Left kidney (tissue), 8 donors: ENCODE results near the gene GALNT11. TPM values are rescaled to one million over a fixed set of nuclear protein-coding genes. Genes with fewer than 3 reads are reported as not detected.
"Not testable (repeated sequence)": the region's sequence is repeated elsewhere in the genome, so short reads cannot be mapped to it uniquely, and the experiment has no call there.

Source experiments
- DNase-seq: peaks from one replicate; pipeline ENCODE4 v3.0.0-alpha.2; 2013
- long read RNA-seq, 8 donors: transcript quantifications; one replicate each; lab custom pipeline, GENCODE V29; 2026
- polyA plus RNA-seq: library from polyadenylated mRNA; unstranded; fragments of 120-200 nt; gene quantifications from one replicate; pipeline ENCODE4 v1.2.1, GENCODE V29; 2013; ENCODE audit not compliant: insufficient read length

Gene GALNT11
- 127 TPM for polyA plus RNA-seq
- long read RNA-seq, donor 1, transcript GALNT11-205 (12 exons, 2,727 nt) = major isoform, 14 of 40 reads
- long read RNA-seq, donor 1, partial matches to known transcripts = 18 of 40 reads
- long read RNA-seq, donor 1, other reads (novel, unspliced or antisense) = 5 of 40 reads
- long read RNA-seq, donor 2, transcript GALNT11-205 (12 exons, 2,727 nt) = major isoform, 20 of 20 reads
- long read RNA-seq, donor 2, partial matches to known transcripts = 0 of 20 reads
- long read RNA-seq, donor 2, other reads (novel, unspliced or antisense) = 0 of 20 reads
- long read RNA-seq, donor 3, transcript GALNT11-205 (12 exons, 2,727 nt) = major isoform, 14 of 20 reads
- long read RNA-seq, donor 3, partial matches to known transcripts = 6 of 20 reads
- long read RNA-seq, donor 3, other reads (novel, unspliced or antisense) = 0 of 20 reads
- long read RNA-seq, donor 4, partial matches to known transcripts = 0 of 1 reads
- long read RNA-seq, donor 4, other reads (novel, unspliced or antisense) = 0 of 1 reads
- long read RNA-seq, donor 5, transcript GALNT11-205 (12 exons, 2,727 nt) = major isoform, 26 of 108 reads
- long read RNA-seq, donor 5, partial matches to known transcripts = 74 of 108 reads
- long read RNA-seq, donor 5, other reads (novel, unspliced or antisense) = 6 of 108 reads
- long read RNA-seq, donor 6, transcript GALNT11-205 (12 exons, 2,727 nt) = major isoform, 18 of 19 reads
- long read RNA-seq, donor 6, partial matches to known transcripts = 0 of 19 reads
- long read RNA-seq, donor 6, other reads (novel, unspliced or antisense) = 0 of 19 reads
- long read RNA-seq, donor 7, transcript GALNT11-205 (12 exons, 2,727 nt) = major isoform, 36 of 115 reads
- long read RNA-seq, donor 7, partial matches to known transcripts = 63 of 115 reads
- long read RNA-seq, donor 7, other reads (novel, unspliced or antisense) = 15 of 115 reads
- long read RNA-seq, donor 8, transcript GALNT11-205 (12 exons, 2,727 nt) = major isoform, 8 of 9 reads
- long read RNA-seq, donor 8, partial matches to known transcripts = 0 of 9 reads
- long read RNA-seq, donor 8, other reads (novel, unspliced or antisense) = 0 of 9 reads

DNA sequence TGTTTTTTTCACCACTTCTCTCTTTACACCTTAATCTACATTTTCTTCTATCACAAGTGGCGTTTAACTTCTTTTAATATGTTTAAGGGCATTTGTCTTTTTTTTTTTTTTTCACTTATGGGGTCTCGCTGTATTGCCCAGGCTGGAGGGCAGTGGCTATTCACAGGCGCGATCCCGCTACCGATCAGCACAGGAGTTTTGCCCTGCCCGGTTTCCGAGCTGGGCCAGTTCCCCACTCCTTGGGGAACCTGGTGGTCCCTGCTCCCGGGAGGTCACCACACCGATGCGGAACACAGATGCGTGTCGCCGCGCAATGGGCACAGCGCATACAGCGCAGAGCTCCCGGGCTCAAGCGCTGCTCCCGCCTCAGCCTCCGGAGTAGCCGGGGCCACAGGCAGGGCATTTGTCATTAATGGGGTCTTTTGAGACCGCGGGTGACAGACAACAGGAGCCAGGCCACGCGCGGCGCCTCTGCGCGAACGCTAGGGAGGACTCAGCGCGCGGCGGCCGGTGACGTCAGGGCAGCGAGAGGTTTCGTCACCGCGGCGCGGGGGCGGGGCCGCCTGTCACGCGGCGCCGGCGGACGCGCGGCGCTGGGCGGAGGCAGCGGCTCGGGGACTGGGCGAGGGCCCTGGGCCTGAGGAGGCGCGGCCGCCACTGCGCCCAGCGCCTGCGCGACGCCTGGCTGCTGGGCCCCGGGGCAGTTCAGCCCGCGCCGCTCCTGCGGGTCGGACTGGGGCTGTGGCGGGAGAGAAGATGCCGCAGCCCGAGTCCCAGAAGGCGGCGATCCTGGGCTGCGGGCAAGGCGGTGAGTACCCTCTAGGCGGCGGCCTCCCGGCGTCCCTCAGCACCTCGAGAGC is at the start of gene GALNT11:
Gene GALNT11 (plus strand): TSS at position 598 of the 860 bp plus-strand sequence. CDS start 68,554 bp downstream, outside the sequence.
- DNase-seq = peak; percentile 79

DNA sequence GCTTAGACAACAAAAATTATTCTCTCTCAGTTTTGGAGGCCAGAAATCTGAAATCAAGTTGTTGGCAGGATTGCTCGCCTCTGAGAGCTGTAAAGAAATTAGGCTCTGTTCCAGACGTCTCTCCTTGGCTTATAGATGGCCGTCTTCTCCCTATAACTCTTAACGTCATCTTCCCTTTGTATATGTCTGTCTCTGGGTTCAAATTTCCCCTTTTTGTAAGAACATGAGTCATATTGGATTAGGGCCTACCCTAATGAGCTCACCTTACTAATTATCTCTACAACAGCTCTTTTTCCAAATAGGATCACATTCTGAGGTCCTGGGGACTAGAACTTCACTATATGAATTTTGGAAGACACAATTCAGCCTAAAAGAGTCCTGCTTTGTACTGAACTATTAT is 46.9 kb upstream of the GALNT11 start:
- DNase-seq = no peak

DNA sequence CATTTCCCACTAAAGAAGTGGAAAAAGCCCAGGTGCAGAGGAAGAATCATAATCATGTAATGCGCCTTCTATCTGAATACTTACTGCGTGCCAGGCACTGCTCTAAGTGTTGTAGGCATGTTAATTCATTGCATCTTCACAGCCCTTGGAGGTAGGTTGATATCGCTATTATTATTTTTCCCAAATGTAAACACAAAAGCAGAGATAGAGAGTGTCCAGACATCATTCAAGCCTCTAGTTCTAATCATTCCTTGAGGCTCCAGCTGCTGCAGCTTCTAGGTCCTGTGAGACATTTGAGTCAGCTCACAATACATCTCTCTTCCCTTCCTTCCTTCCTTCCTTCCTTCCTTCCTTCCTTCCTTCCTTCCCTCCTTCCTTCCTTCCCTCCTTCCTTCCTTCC is 44.3 kb upstream of the GALNT11 start:
- no peak for DNase-seq

DNA sequence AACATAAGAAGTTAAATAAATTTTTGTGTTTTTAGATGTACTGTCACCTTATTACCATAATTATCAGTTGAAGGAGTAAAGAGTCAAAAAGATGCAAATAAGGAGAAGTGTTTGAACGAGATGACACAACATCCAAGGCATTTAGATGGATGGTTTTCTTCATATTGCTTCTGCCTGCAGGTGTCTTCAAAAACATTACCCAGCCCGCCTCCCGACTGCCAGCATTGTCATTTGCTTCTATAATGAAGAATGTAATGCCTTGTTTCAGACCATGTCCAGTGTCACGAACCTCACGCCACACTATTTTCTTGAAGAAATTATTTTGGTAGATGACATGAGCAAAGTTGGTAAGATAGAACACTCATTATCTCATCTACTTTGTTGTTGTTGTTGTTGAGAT is 42.7 kb upstream of the GALNT11 start:
- DNase-seq = no peak

DNA sequence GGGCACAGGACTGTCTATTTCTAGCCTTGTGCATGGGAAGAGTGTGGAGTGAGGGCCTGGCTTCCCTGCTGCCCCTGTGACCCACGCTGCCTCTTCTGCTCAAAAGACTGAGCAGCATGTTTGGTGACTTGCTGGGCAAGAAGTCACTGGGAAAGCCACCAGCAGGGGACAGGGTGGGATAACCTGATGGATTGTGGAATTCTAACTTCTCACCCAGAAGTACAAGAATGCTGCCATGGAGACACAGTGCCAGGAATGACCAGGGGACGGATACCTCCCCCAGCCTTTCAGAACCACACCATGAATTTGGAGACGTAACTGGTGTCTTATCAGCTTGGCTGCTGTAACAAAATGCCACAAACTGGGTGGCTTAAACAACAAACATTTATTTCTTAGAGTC is 40.9 kb upstream of the GALNT11 start:
- DNase-seq = no peak

DNA sequence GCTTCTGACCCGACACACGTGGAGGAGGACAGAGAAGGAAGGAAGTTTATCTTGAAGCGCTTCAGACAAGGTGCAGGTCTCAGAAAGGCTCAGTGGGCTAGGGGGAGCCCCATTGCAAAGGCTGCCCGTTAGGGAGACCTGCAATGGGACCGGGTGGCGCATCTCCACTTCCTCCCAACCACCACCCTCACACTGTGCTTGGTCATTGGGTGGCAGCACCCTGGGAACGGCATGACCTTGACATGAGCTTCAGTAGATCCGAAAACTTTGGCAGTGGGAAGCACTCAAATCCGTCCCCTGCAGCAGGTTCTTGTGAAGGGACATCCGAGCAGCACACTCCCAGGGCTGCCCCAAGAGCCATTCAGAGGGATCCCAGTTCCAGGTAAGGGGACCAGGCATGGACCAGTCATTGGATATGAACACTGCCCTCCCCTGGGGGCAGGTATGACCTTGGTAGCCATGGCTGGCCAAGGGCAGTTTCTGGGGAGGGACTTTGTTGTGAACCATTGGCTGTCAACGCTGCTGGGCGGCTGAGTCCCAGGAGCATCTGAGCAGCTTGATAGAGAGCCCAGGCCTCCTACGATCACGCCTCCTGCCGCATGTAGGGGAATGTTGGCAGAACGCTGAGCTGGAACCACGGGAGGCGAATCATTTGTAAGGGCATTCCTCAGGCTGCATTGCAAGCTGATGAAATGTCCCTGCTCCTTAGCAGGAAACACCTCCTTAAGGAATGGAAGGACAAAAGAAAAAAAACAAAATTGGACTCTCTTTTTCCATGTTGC is 37.5 kb upstream of the GALNT11 start:
- DNase-seq = no peak

DNA sequence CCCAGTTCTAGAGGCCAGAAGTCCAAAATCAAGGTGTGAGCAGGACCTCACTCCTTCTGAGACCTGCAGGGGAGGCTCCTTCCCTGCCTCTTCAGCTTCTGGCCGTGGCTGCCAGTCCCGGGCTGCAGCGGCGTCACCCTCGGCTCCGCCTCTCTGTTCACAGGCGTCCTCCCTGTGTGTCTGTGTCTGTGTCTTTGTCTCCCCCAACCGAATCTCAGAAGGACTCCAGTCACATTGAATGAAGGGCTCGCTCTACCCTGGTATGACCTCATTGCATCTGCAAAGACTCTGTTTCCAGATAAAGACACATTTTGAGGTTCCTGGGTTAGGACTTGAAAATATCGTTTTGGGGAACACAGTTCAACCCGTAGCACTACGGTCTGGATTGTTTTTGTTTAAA is 33.1 kb upstream of the GALNT11 start:
- DNase-seq = peak; percentile 42

DNA sequence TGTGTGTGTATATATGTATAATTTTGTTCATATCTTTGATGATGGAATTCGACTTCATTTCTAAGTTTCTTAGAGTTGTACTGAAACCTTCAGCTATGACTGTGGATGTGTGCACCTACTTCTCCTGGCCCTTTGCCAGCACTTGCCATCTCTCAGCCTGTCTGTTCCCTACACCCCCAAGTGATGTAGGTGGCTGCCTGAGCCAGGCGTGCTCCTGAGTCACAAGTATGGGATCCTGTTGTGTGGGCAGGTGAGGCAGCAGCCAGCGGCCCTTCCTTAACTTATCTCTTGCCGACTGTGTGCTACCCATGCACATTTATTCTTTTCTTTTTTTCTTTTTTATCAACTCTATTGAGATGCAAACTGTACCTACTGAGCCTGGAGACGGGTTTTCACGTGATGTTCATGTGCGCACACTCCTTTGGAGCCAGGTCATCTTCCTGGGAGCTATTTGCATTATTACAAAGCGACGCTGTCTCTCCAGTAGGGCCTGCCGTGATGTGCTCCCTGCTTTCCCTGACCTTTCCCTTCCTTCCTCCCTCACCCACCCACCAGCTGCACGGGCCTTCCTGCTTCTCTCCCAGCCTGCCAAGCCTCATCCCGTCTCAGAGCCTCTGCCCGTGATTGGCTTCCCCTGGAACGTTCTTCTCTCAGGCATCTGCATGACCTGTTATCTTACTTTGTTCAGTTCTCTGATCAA is 31.3 kb upstream of the GALNT11 start:
- no peak for DNase-seq

DNA sequence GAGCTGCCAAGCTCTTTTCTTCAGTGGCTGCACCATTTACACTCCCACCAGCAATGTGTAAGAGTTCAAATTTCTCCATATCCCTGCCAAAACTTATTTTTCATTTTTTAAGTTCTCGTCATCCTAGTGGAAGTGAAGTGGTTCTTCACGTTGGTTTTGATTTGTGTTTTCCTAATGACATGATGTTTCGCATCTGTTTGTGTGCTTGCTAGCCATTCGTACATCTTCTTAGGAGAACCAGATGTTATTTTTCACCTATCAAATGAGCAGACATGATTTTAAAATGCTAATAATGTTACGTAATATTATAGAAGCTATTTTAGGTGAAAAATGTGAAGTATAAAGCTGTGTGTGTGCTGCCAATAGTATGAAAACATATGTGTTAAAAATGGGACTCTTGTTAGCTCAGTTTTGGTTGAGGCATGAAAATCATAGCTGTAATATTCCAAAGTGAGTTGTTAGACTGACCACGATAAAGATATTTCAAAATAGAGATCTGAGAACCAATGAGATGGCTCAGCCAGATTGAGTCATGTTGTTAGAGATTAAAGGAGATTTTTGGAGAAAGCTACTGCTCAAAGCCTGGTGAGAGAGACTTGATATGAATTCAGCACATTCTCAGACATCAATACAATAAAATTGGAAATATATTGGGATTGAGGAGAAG is 25.9 kb upstream of the GALNT11 start:
- DNase-seq = no peak

DNA sequence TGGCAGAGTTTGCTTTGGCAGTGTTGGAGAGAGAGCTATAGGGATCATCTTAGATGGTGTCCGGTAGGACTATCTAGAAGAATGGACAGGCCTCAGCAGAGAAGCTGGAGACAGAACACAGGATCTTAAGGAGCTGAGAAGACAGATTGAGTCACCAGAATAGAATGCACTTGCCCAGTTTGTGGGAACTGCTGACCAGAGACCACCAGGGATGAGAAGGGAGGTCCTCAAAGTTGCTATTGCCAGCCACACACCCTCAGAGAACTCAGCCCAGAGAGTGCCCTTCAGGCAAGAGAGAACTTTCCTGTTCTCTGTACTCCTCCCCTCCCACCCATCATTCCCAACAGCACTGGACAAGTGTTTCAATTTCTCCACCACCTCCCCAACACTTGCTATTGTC is 25.3 kb upstream of the GALNT11 start:
- DNase-seq = no peak

DNA sequence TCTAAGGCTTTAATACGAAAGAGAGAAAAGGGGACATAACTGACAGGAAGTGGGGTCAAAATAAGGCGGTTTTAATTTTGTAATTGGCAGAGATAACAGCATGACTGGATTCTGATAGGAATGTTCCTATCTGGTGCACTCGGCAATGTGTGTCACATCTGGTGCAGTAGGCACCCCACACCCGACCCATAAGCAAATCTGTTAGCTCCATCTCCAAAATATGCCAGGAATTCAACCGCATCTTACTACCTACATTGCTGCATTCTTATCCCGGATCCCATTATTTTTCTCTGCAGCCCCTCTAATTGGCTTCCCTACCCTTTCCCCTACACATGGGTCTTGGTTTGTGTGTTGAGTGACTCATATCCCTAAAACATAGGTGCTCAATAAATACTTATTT is 19.1 kb upstream of the GALNT11 start:
- DNase-seq = no peak

DNA sequence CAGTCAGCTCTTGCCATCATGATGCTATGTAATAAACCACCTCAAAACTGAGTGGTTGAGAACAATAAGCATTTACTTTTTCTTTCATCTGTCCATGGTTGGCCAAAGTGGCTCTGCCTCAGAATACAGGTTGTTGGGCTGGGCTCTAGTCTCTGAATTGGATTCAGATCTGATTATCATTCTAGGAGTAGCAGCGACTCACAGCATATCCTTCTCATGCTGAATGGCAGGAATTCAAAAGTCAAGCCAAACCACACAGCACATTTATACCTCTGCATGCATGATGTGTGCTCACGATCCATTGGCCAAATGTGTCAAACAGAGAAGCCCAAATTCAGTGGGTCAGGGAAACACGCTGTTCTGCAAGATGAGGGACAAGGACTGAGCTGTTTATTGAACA is 13.6 kb upstream of the GALNT11 start:
- no peak for DNase-seq

DNA sequence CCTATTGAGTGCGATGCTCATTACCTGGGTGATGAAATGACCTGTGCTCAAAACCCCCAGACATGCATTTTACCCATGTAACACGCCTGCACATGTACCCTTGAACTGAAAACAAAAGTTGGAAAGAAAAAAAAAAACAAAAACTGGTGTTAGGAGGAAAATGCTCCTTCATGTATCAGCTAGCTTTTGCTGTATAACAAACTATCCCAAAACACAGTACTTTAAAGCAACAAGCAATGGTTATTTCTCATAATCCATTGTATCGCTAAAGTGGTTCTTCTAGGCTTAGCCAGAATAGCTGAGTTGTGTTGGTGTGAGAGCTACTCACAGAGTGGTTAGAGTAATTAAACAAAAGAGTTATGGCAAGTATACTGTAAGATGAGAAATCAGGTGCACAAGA is 12.2 kb upstream of the GALNT11 start:
- DNase-seq = no peak

DNA sequence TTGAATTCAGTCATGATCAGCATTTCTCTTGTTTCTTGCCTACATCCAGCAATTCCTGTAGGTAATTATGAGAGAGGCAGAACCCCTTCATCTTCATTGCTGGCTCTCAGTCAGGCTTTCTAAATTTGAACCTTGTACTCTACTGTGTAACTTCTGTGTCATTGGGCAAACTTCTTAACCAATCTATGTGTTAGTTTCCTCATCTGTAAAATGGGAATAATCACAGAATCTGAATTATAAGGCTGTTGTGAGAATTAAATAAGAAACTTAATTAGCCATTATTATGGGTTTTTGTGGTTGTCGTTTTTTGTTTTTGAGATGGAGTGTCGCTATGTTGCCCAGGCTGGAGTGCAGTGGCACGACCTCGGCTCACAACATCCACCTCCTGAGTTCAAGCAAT is 11.5 kb upstream of the GALNT11 start:
- no peak for DNase-seq

DNA sequence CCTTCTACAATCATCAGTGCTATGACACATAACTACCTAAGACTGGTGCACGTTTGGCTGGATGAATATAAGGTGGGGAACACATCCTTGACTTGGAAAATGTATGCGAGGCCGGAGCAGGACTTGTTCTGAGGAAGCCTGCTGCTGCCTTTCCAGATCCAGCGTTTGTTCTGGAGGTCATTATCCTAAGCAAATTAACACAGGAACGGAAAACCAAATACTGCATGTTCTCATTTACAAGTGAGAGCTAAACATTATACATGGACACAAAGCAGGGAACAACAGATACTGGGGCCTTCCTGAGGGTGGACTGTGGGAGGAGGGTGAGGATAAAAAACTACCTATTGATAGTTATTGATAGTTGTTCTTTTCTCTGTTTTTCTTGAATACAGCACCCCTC is 10.8 kb upstream of the GALNT11 start:
- no peak for DNase-seq

DNA sequence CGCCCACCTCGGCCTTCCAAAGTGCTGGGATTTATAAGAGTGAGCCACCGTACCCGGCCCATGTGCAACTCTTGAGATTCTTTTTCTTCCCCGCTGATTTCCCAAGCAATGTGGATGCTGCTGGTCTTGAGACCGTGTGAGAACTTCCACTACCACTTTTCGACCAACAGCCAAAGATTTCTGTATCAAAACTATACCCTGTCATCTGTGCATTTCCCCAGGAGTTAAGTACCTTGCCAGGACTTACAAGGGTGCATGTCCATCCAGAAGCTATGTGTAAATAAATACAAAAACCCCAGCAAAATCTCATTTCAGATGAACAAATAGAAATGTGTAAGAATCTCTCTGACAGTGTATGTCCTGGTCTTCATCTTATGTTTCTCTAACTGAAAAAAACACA is 9.9 kb upstream of the GALNT11 start:
- DNase-seq = no peak

DNA sequence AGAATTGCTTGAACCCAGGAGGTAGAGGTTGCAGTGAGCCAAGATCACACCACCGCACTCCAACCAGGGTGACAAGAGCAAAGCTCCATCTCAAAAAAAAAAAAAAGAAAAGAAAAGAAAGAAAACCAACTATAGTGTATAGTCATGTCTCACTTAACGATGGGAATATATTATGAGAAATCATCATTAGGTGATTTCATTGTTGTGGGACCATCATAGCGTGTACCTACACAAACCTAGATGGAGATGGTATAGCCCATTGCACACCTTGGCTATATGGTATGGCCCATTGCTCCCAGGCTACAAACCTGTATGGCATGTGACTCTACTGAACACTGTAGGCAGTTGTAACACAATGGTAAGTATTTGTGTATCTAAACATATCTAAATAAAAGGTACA is 8.5 kb upstream of the GALNT11 start:
- no peak for DNase-seq

DNA sequence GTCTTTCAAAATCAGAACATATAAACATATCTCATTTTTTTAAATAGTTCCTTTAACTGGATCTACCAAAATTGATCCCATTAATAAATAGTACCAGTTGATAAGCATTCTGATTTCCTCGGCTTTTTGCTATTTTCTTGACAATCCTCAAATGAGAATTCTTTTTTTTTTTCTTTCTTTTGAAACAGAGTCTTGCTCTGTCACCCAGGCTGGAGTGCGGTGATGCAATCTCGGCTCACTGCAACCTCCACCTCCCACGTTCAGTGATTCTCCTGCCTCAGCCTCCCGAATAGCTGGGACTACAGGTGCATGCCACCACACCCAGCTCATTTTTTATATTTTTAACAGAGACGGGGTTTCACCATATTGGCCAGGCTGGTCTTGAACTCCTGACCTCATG is 7.8 kb upstream of the GALNT11 start:
- DNase-seq = not testable (repeated sequence)

DNA sequence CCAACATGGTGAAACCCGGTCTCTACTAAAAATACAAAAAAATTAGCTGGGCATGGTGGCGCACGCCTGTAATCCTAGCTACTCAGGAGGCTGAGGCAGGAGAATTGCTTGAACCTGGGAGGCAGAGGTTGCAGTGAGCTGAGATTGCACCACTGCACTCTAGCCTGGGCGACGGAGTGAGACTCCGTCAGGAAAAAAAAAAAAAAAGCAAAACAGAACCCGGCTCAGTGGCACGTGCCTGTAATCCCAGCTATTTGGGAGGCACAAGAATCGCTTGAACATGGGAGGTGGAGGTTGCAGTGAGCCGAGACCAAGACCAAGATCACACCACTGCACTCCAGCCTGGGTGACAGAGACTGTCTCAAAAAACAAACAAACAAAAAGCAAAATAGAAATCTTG is 3.7 kb upstream of the GALNT11 start:
- not testable (repeated sequence) for DNase-seq
